Colonic mucosa (tissue), 4 donors: Measurements from ENCODE around the gene AFF3. TPM values are rescaled to one million over a fixed set of nuclear protein-coding genes. Genes with fewer than 3 reads are reported as not detected.

Experiments
- DNase-seq: peaks from one replicate; pipeline ENCODE4 v3.0.0-alpha.2; 2020
- H3K27ac ChIP-seq: fragments of 200-600 bp; one replicate; pipeline ENCODE4 v1.8.0; 2021
- H3K27me3 ChIP-seq: fragments of 200-600 bp; one replicate; pipeline ENCODE4 v1.8.0; 2021
- H3K36me3 ChIP-seq: fragments of 200-600 bp; one replicate; pipeline ENCODE4 v1.8.0; 2021
- H3K4me1 ChIP-seq: fragments of 200-600 bp; one replicate; pipeline ENCODE4 v1.8.0; 2021; ENCODE audit warnings: mild to moderate bottlenecking
- H3K4me3 ChIP-seq: fragments of 200-600 bp; one replicate; pipeline ENCODE4 v1.8.0; 2021
- H3K9ac ChIP-seq, 2 donors: one replicate each; pipeline ENCODE4 v1.7.0; 2013; ENCODE audit warnings: control low read depth in 2 of 2, low read depth in 2 of 2, low read length in 2 of 2
- H3K9me3 ChIP-seq: fragments of 200-600 bp; one replicate; pipeline ENCODE4 v1.8.0; 2021
- CTCF ChIP-seq: fragments of 200-600 bp; IDR thresholded peaks from one replicate; pipeline ENCODE4 v1.8.0; 2022; ENCODE audit warnings: antibody characterized with exemption, mild to moderate bottlenecking
- intact Hi-C: fragments of 100-400 bp; cut with DNase I; formaldehyde crosslinking; loops from one replicate; pipeline ENCODE4 v1.14.1; 2022
- total RNA-seq, 2 donors: library from RNA; stranded (reverse); fragmentation: NEBNext Ultra II Directional in 1 of 2; extraction: Animal tissue kit (Norgen Biotek cat#: 25700) in 1 of 2; gene quantifications; one replicate each; pipeline ENCODE4 v1.2.1, GENCODE V29; 2021
- donor health status: healthy.
- donor health status: DM: no; HTN: no; CAD: no.
- donor health status: DM: no; HTN: no; CAD: no.

AFF3 gene
- total RNA-seq, 2 donors from 2014 or later: 0.86 to 2.6 TPM

DNA sequence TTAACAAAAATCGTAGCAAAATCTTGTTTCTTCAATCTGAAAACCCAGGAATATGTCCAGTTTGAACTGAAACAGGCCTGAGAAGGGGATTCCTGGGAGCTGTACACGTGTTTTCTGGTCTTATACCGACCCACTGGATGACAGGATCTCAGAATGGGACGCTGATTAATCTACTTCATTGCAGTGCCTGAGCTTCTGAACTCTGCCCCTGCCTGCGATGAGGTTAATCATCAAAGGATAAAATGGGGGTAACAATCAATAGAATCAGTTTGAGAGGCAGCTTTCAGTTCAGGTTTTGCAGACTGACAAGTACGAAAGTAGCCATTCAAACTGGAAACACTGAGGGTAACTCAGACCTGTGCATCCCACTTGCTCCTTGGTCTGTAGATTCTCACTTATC lies 378.6 kb downstream of the AFF3 start:
- Histone ChIP-seq H3K27ac (no peak overlapping the region), H3K4me3 (no peak overlapping the region), H3K4me1 (no peaks in the 10 kb centered on the region), H3K9me3 (no peaks in the 10 kb centered on the region), H3K27me3 (no peaks in the 10 kb centered on the region), H3K36me3 (no peaks in the 10 kb centered on the region), H3K9ac (no peak overlapping the region)
- intact Hi-C loops: no loop called here
- no peak for TF ChIP-seq CTCF
- DNase-seq: no peak

DNA sequence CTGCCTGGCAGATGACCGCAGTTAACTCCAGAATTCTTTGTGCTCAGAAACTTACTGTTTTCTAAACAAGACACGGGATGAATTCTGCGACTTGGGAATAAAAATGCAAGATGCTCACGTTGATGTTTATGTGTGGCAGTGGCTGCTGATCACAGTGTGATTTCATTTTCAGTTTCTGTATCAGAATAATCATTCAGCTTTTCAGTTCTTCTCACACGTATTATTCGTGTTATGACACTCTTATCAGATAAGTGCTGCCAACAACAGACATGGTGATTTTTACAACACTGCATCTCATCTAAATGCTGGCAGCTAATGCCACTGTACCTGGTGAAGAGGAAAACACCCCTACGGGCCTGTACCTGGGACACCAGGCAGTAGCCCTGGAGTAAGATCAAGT lies 379.7 kb downstream of the AFF3 start:
- H3K9me3 ChIP-seq: no peaks in the 10 kb centered on the region
- no peak overlapping the region for H3K27ac ChIP-seq

DNA sequence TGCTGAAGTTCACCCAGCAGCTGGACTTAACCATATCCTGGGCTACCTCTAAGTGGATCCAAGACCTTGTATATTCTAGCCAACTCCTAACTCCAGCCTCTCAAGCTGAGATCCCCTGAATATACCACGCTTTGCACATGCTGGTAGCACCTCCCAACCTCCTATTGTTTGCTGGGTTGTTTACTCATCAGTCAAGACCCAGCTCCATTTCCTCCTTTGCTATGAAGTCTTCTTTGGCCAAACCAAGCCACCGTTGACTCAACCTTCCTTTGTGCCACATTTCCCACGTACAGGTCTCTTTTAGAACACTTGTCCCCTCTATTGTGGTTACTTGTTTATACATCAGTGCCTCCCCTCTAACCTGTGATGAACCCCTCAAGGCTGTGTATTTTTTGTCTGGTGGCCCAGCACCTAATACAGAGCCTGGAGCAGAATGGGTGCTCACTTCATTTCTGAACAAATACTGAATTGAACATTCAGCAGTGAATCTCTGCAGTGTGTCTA lies 384.7 kb downstream of the AFF3 start:
- intact Hi-C loops: no loop called here
- H3K36me3 ChIP-seq: no peaks in the 10 kb centered on the region
- no peak for TF ChIP-seq CTCF
- H3K4me3 ChIP-seq: no peak overlapping the region
- H3K27me3 ChIP-seq: no peaks in the 10 kb centered on the region
- no peaks in the 10 kb centered on the region for H3K4me1 ChIP-seq
- no peak overlapping the region for H3K27ac ChIP-seq
- H3K9ac ChIP-seq: no peak overlapping the region
- H3K9me3 ChIP-seq: no peaks in the 10 kb centered on the region
- no peak for DNase-seq

More for the DNA sequence above, 379.7 kb downstream of the AFF3 start:
- Histone ChIP-seq H3K4me3 (no peak overlapping the region), H3K27me3 (no peaks in the 10 kb centered on the region), H3K36me3 (no peaks in the 10 kb centered on the region), H3K9ac (no peak overlapping the region), H3K4me1 (no peaks in the 10 kb centered on the region)
- TF ChIP-seq CTCF: no peak
- DNase-seq: no peak
- intact Hi-C loops: no loop called here

GRCh38 chr2:99756059-99756458 lies 386.3 kb downstream of the AFF3 start:
- no peak overlapping the region for H3K9ac ChIP-seq
- no peaks in the 10 kb centered on the region for H3K36me3 ChIP-seq
- TF ChIP-seq CTCF: no peak
- H3K27me3 ChIP-seq: no peaks in the 10 kb centered on the region
- H3K4me3 ChIP-seq: no peak overlapping the region
- H3K9me3 ChIP-seq: no peaks in the 10 kb centered on the region
- no peaks in the 10 kb centered on the region for H3K4me1 ChIP-seq
- intact Hi-C loops: no loop called here
- DNase-seq: no peak
- no peak overlapping the region for H3K27ac ChIP-seq

- H3K9ac ChIP-seq: no peak overlapping the region
These were observed 388.2 kb downstream of the AFF3 start for GRCh38 chr2:99754210-99754609.

More at GRCh38 chr2:99754210-99754609, 388.2 kb downstream of the AFF3 start:
- H3K9me3 ChIP-seq: no peaks in the 10 kb centered on the region
- H3K27me3 ChIP-seq: no peaks in the 10 kb centered on the region
- no peaks in the 10 kb centered on the region for H3K4me1 ChIP-seq
- H3K4me3 ChIP-seq: no peak overlapping the region
- H3K36me3 ChIP-seq: no peaks in the 10 kb centered on the region
- H3K27ac ChIP-seq: no peak overlapping the region
- TF ChIP-seq CTCF: no peak
- intact Hi-C loops: no loop called here
- no peak for DNase-seq
